HEK293T (cell line): ENCODE measurements around the gene ADAM29.
"Not testable (repeated sequence)": the region's sequence is repeated elsewhere in the genome, so short reads cannot be mapped to it uniquely, and the experiment has no call there.

Experiments
- CTCF ChIA-PET: fragments of 350-600 bp; formaldehyde crosslinking; extraction: SDS; loops from one replicate; lab custom pipeline; 2021; ENCODE audit warnings: antibody characterized with exemption, inconsistent platforms; lab: Yijun Ruan, JAX
- POLR2A ChIA-PET: fragments of 350-600 bp; formaldehyde crosslinking; extraction: SDS; loops from one replicate; lab custom pipeline; 2020; ENCODE audit warnings: antibody characterized with exemption, inconsistent platforms; lab: Yijun Ruan, JAX
- DNase-seq: peaks from one replicate; pipeline ENCODE4 v3.0.0; 2012; ENCODE audit warnings: mixed read lengths; ENCODE audit errors: extremely low spot score
- ARNT ChIP-seq: fragments of 450-650 bp; IDR thresholded peaks from 2 replicates; pipeline ENCODE4 v1.6.1; 2017; ENCODE audit warnings: mild to moderate bottlenecking
- BHLHE40 ChIP-seq: fragments of 450-650 bp; IDR thresholded peaks from 2 replicates; pipeline ENCODE4 v1.6.1; 2016; ENCODE audit warnings: mild to moderate bottlenecking, moderate library complexity, borderline replicate concordance
- CTBP1 ChIP-seq: fragments of 450-650 bp; IDR thresholded peaks from 2 replicates; pipeline ENCODE4 v1.6.1; 2016; ENCODE audit warnings: borderline replicate concordance
- ELF4 ChIP-seq: fragments of 450-650 bp; IDR thresholded peaks from 2 replicates; pipeline ENCODE4 v1.6.1; 2017; ENCODE audit warnings: antibody characterized with exemption
- FOXA1 ChIP-seq: fragments of 450-650 bp; IDR thresholded peaks from 2 replicates; pipeline ENCODE4 v1.6.1; 2016; ENCODE audit warnings: mild to moderate bottlenecking
- FOXK2 ChIP-seq: fragments of 450-650 bp; IDR thresholded peaks from 2 replicates; pipeline ENCODE4 v1.6.1; 2016; ENCODE audit warnings: mild to moderate bottlenecking
- FOXM1 ChIP-seq: fragments of 450-650 bp; IDR thresholded peaks from 2 replicates; pipeline ENCODE4 v1.6.1; 2017; ENCODE audit warnings: mild to moderate bottlenecking, borderline replicate concordance
- HDGF ChIP-seq: fragments of 450-650 bp; IDR thresholded peaks from 2 replicates; pipeline ENCODE4 v1.6.1; 2017; ENCODE audit warnings: antibody characterized with exemption, borderline replicate concordance
- L3MBTL2 ChIP-seq: fragments of 450-650 bp; conservative IDR thresholded peaks from 2 replicates; pipeline ENCODE4 v1.6.1; 2016; ENCODE audit warnings: mild to moderate bottlenecking
- LEF1 ChIP-seq: fragments of 450-650 bp; IDR thresholded peaks from 2 replicates; pipeline ENCODE4 v1.6.1; 2017; ENCODE audit warnings: mild to moderate bottlenecking, borderline replicate concordance
- NFRKB ChIP-seq: fragments of 450-650 bp; IDR thresholded peaks from 2 replicates; pipeline ENCODE4 v1.6.1; 2016; ENCODE audit warnings: mild to moderate bottlenecking, moderate library complexity
- SP1 ChIP-seq: fragments of 450-650 bp; IDR thresholded peaks from 2 replicates; pipeline ENCODE4 v1.6.1; 2017
- SUZ12 ChIP-seq: fragments of 450-650 bp; IDR thresholded peaks from 2 replicates; pipeline ENCODE4 v1.6.1; 2016; ENCODE audit warnings: mild to moderate bottlenecking
- TARDBP ChIP-seq: fragments of 450-650 bp; IDR thresholded peaks from 2 replicates; pipeline ENCODE4 v1.6.1; 2016
- ZNF384 ChIP-seq: fragments of 450-650 bp; IDR thresholded peaks from 2 replicates; pipeline ENCODE4 v1.6.1; 2016
- TF ChIP-seq, protein P1 (sequence below): fragments of 450-650 bp; IDR thresholded peaks from 2 replicates; pipeline ENCODE4 v1.6.1; 2016

Gene ADAM29

DNA sequence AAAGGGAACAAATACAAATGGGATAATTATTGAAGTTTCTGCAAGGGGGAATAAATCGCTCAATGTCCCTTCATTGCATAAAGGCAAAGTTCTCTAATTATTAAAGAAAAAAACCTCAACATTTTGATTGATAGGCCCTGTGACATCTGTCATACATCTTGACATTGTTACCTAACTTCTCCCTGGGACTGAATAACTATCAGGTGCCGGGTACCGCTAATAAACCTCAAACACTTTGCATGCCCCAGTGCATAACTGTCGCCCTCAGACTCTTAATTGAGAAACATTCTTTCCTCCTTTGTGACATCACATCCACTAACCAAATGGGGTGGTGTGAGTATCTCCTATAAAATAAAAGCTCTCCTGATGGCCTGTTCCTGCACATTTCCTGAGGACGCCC, at the start of gene ADAM29:
Gene ADAM29, plus strand, starts transcription at position 301 of the 400 bp plus-strand sequence. CDS start 57,168 bp downstream, outside the sequence.
- CTCF ChIA-PET = no interaction called here
- DNase-seq = no peak
- TF ChIP-seq ARNT = no peak
- no peak for TF ChIP-seq FOXM1
- no peak for TF ChIP-seq LEF1
- TF ChIP-seq SP1 = no peak
- no peak for TF ChIP-seq HDGF
- TF ChIP-seq, protein P1, sequence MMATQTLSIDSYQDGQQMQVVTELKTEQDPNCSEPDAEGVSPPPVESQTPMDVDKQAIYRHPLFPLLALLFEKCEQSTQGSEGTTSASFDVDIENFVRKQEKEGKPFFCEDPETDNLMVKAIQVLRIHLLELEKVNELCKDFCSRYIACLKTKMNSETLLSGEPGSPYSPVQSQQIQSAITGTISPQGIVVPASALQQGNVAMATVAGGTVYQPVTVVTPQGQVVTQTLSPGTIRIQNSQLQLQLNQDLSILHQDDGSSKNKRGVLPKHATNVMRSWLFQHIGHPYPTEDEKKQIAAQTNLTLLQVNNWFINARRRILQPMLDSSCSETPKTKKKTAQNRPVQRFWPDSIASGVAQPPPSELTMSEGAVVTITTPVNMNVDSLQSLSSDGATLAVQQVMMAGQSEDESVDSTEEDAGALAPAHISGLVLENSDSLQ = no peak
- no peak for TF ChIP-seq FOXK2
- TF ChIP-seq BHLHE40 = no peak
- TF ChIP-seq FOXA1 = no peak
- TF ChIP-seq SUZ12 = no peak
- no peak for TF ChIP-seq CTBP1
- TF ChIP-seq ZNF384 = no peak
- POLR2A ChIA-PET = no interaction called here

DNA sequence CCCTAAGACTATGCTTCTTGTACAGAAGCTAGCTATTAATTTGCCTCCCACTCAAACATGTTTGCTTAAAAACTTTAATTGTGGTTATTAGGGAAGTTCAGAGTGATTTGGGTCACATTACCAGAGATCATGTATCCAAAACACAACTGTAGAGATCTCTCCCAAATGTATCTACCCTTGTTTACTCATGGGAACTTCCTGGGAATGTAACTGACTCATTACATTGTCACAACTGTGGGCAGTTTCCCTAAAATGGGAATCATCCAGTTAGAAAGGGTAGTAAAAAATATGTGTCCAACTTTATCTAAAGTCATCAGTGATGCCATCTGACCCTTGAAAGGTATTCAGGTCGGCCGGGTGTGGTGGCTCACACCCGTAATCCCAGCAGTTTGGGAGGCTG, 48.8 kb upstream of the ADAM29 start:
- ChIA-PET POLR2A (no interaction called here), CTCF (no interaction called here)
- no peak for DNase-seq
- TF ChIP-seq HDGF = no peak
- no peak for TF ChIP-seq LEF1
- no peak for TF ChIP-seq FOXK2
- TF ChIP-seq BHLHE40 = no peak
- no peak for TF ChIP-seq ELF4
- TF ChIP-seq FOXM1 = no peak
- no peak for TF ChIP-seq ARNT
- no peak for TF ChIP-seq ZNF384
- no peak for TF ChIP-seq FOXA1
- TF ChIP-seq L3MBTL2 = no peak
- no peak for TF ChIP-seq SUZ12
- no peak for TF ChIP-seq SP1
- no peak for TF ChIP-seq TARDBP

DNA sequence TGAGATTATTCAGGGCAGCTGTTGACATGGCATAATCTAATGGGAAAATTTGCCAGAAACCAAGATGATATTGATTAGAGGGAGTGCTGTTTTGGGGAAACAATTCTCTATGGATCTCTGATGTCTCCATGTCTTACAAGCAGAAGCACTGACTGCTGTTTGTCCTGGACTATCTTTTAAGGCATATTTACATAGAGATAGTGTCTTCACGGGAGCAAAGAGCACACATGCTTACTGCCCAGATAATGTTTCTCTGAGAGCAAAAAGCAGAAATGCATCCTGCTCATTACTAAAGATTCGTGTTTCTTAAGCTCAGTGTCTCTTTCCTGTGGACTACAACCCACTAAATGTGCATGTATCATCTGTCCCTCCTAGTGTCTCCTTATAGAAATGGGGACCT, 47.8 kb upstream of the ADAM29 start:
- POLR2A ChIA-PET = no interaction called here
- no peak for DNase-seq
- CTCF ChIA-PET = no interaction called here
- TF ChIP-seq NFRKB = no peak
- no peak for TF ChIP-seq ZNF384
- TF ChIP-seq HDGF = no peak
- no peak for TF ChIP-seq FOXM1
- no peak for TF ChIP-seq L3MBTL2
- no peak for TF ChIP-seq SUZ12
- no peak for TF ChIP-seq ELF4

DNA sequence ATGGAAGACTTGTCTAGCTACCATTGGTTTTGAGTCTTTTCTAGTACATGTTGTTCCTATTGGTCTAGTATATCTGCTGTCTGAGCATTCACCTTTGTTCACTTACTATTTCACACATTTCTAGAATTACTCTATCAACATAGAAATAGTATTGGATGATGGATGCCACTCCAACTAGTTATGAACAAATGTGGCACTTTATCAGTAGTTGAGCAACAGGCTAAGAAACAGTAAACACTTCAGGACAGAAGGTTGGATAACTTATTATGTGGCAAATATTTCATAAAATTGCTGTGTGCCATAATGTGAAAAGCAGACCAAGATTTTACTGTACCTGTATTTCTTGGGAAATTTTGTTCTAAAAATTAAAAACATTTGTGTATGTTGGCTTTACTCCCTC, 46.8 kb upstream of the ADAM29 start:
- TF ChIP-seq SUZ12 = no peak
- no peak for DNase-seq
- CTCF ChIA-PET = no interaction called here
- POLR2A ChIA-PET = no interaction called here

DNA sequence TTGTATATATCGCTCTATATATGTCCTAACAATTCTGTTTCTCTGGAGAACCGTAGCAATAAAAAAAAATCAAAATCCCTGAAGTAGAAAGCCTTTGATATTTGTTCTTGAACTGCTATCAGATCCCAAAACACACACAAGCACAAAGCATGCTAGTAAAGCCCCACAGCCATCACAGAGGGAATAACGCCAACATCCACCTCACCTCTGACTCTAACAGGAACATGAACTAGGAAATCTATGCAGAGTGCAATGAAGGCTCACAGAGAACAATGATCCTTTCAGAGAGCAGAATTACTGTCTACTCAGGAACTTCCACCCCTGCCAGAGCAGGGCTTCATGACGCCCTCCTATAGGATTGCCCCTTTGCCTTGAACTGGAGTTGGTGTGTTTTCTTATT, 45.0 kb upstream of the ADAM29 start:
- DNase-seq, CTCF ChIA-PET, POLR2A ChIA-PET: not testable (repeated sequence)

DNA sequence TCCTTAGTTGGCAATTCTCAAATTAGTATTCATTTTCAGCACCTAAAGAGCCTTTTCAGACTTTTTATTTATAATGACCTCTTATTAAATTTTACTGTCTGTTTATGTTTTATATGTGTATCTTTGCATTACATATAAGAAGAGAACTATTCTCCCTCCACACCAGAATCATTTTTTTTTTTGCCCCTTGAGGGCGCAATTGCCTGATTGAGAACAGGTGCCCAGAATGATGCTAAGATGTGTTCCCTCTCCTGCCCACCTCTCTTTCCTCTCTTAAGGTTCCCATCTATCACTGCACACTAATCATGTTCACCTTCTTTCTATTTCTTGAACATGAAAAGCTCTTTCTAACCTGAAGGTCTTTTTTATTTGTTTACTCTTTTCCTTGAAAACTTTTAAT, 44.2 kb upstream of the ADAM29 start:
- peak; percentile 30 for DNase-seq

DNA sequence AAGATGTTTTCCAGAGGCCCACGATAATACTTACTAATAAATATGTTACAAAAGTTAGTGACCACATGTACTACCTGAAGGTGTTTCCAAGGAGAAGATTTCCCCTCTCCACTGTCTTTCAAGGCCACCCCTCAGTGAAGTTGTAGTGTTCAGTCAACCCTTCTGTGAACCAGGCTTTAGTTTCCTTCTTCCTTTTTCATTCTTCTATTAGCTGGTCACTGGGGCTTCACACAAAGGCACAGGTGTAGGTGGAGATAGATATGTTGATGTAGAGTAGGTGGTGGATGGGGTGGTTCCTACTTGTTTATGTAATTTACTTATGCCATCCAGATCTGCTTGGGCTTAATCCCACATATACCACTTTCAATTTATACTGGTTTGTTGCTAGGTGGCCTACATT, 43.3 kb upstream of the ADAM29 start:
- ChIA-PET POLR2A (no interaction called here), CTCF (interaction anchor here (0.6 kb wide), 1 partner anchor 44 kb away, joined by 4 read pairs; no protein-coding TSS in a partner anchor)
- DNase-seq = no peak
- TF ChIP-seq FOXK2 (no peak), L3MBTL2 (no peak), ZNF384 (no peak)

More for the DNA sequence above, 44.2 kb upstream of the ADAM29 start:
- CTCF ChIA-PET = interaction anchor here (0.5 kb wide), 1 partner anchor 987 kb away, joined by 3 read pairs; no protein-coding TSS in a partner anchor
- POLR2A ChIA-PET = no interaction called here
- TF ChIP-seq, protein P1 = no peak
- no peak for TF ChIP-seq HDGF
- no peak for TF ChIP-seq L3MBTL2
- TF ChIP-seq SUZ12 = no peak
- no peak for TF ChIP-seq NFRKB

DNA sequence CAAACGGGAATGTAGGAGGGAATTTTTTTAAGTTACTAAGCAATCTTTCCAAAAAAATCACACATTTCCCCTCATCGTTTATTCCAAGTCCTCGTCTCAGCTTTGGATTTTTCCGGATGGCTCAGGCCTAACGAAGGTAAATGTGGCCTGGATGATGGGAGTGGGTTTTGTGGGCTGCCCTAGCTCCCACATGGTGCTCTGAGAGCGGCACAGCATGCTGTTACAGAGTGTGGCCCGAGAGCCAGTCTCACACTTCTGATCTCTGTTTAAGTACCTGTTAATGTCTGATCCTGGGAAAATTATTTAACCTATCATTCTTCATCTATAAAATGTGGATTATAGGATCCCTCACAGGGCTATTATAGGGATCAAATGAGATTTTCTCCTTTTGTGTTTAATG, 38.2 kb upstream of the ADAM29 start:
- DNase-seq = no peak
- CTCF ChIA-PET = no interaction called here

More for the DNA sequence above, 38.2 kb upstream of the ADAM29 start:
- POLR2A ChIA-PET = no interaction called here
- TF ChIP-seq FOXM1 (no peak), ELF4 (no peak), CTBP1 (no peak), LEF1 (no peak), SUZ12 (no peak)
